SJCRH30 (cell line): ENCODE measurements around the gene SNRNP48. TPM values are rescaled to one million over a fixed set of nuclear protein-coding genes. Genes with fewer than 3 reads are reported as not detected.

Experiments used
- DNase-seq, 2 experiments: peaks; one replicate each; pipeline ENCODE4 v3.0.0-alpha.2; 2015 to 2020
- H3K27ac ChIP-seq: fragments of 250-450 bp; sonication (Bioruptor Pico); 2 replicates; pipeline ENCODE4 v1.5.1; 2020; ENCODE audit warnings: mild to moderate bottlenecking, moderate library complexity
- H3K27me3 ChIP-seq: fragments of 250-450 bp; sonication (Bioruptor Pico); 2 replicates; pipeline ENCODE4 v1.5.1; 2020; ENCODE audit warnings: mild to moderate bottlenecking, moderate library complexity
- H3K36me3 ChIP-seq: fragments of 250-450 bp; sonication (Bioruptor Pico); 2 replicates; pipeline ENCODE4 v1.5.1; 2020; ENCODE audit warnings: mild to moderate bottlenecking, moderate library complexity
- H3K4me1 ChIP-seq: fragments of 250-450 bp; sonication (Bioruptor Pico); 2 replicates; pipeline ENCODE4 v1.5.1; 2020; ENCODE audit warnings: mild to moderate bottlenecking, moderate library complexity
- H3K4me3 ChIP-seq: fragments of 250-450 bp; sonication (Bioruptor Pico); 2 replicates; pipeline ENCODE4 v1.5.1; 2020; ENCODE audit warnings: mild to moderate bottlenecking, moderate library complexity
- H3K9me3 ChIP-seq: fragments of 250-450 bp; sonication (Bioruptor Pico); replicated peaks from 2 replicates; pipeline ENCODE4 v1.5.1; 2020; ENCODE audit warnings: mild to moderate bottlenecking, moderate library complexity
- total RNA-seq: library from RNA; depleted of rRNA; stranded (reverse); fragments of >200 nt; shearing (Covaris generic); gene quantifications from 2 replicates; pipeline ENCODE4 v1.2.3, GENCODE V29; 2014; rRNA removed

Gene SNRNP48
- 20.1 and 25.3 TPM in 2 replicates for total RNA-seq

GRCh38 chr6:7589949-7590917 is at the start of gene SNRNP48:
TSS of gene SNRNP48 (plus strand) at chr6:7590198. CDS start at chr6:7590258, 60 bp downstream.
- peak; percentile 89 to 91 for DNase-seq
- peak within 1 kb of the TSS; percentile 35 for H3K27ac ChIP-seq
- no peaks in the 10 kb centered on the region for H3K4me1 ChIP-seq
- peak within 1 kb of the TSS; percentile 89 for H3K4me3 ChIP-seq
- peaks cover 2% of the 10 kb centered on the region; the same call in 1 of the 2 replicates for H3K36me3 ChIP-seq
- H3K27me3 ChIP-seq, result no peaks in the 10 kb centered on the region
- no peaks in the 10 kb centered on the region for H3K9me3 ChIP-seq

- H3K27ac ChIP-seq, result no peak overlapping the region
- no peaks in the 10 kb centered on the region for H3K9me3 ChIP-seq
- no peak overlapping the region for H3K4me3 ChIP-seq
- H3K27me3 ChIP-seq, result no peaks in the 10 kb centered on the region
- H3K4me1 ChIP-seq, result no peaks in the 10 kb centered on the region
- no peaks in the 10 kb centered on the region for H3K36me3 ChIP-seq
- no peak for DNase-seq
Observed at GRCh38 chr6:7540595-7540994, 49.4 kb upstream of the SNRNP48 start.

GRCh38 chr6:7541175-7542064 is 48.6 kb upstream of the SNRNP48 start, which contains the start of gene DSP:
TSS of gene DSP (plus strand) at chr6:7541671. CDS start at chr6:7541916, 245 bp downstream.
- DNase-seq, result no peak
- no peak within 1 kb of the TSS for H3K27ac ChIP-seq
- no peaks in the 10 kb centered on the region for H3K9me3 ChIP-seq
- no peak within 1 kb of the TSS for H3K4me3 ChIP-seq
- H3K4me1 ChIP-seq, result no peaks in the 10 kb centered on the region
- H3K36me3 ChIP-seq, result no peaks in the 10 kb centered on the region
- H3K27me3 ChIP-seq, result no peaks in the 10 kb centered on the region

GRCh38 chr6:7542065-7542873 is 47.7 kb upstream of the SNRNP48 start:
- H3K27me3 ChIP-seq, result no peaks in the 10 kb centered on the region

GRCh38 chr6:7542874-7543624 is 46.9 kb upstream of the SNRNP48 start:
- no peak overlapping the region for H3K4me3 ChIP-seq
- no peak overlapping the region for H3K27ac ChIP-seq
- H3K9me3 ChIP-seq, result no peaks in the 10 kb centered on the region
- no peaks in the 10 kb centered on the region for H3K4me1 ChIP-seq
- H3K27me3 ChIP-seq, result no peaks in the 10 kb centered on the region
- H3K36me3 ChIP-seq, result no peaks in the 10 kb centered on the region
- no peak for DNase-seq

More at GRCh38 chr6:7542065-7542873, 47.7 kb upstream of the SNRNP48 start:
- no peak overlapping the region for H3K27ac ChIP-seq
- no peaks in the 10 kb centered on the region for H3K4me1 ChIP-seq
- H3K9me3 ChIP-seq, result no peaks in the 10 kb centered on the region
- no peak overlapping the region for H3K4me3 ChIP-seq
- no peaks in the 10 kb centered on the region for H3K36me3 ChIP-seq
- no peak for DNase-seq

GRCh38 chr6:7543789-7544424 is 46.1 kb upstream of the SNRNP48 start:
- DNase-seq, result no peak
- no peaks in the 10 kb centered on the region for H3K27me3 ChIP-seq
- H3K4me3 ChIP-seq, result no peak overlapping the region
- no peaks in the 10 kb centered on the region for H3K9me3 ChIP-seq
- no peaks in the 10 kb centered on the region for H3K36me3 ChIP-seq
- no peaks in the 10 kb centered on the region for H3K4me1 ChIP-seq
- H3K27ac ChIP-seq, result no peak overlapping the region

GRCh38 chr6:7544597-7544996 is 45.4 kb upstream of the SNRNP48 start:
- H3K27me3 ChIP-seq, result no peaks in the 10 kb centered on the region

GRCh38 chr6:7545316-7546019 is 44.5 kb upstream of the SNRNP48 start:
- H3K4me3 ChIP-seq, result no peak overlapping the region

More at GRCh38 chr6:7544597-7544996, 45.4 kb upstream of the SNRNP48 start:
- Histone ChIP-seq H3K9me3 (no peaks in the 10 kb centered on the region), H3K4me1 (no peaks in the 10 kb centered on the region), H3K36me3 (no peaks in the 10 kb centered on the region), H3K27ac (no peak overlapping the region), H3K4me3 (no peak overlapping the region)
- no peak for DNase-seq

GRCh38 chr6:7546020-7546369 is 44.0 kb upstream of the SNRNP48 start:
- no peak overlapping the region for H3K27ac ChIP-seq
- DNase-seq, result no peak
- no peaks in the 10 kb centered on the region for H3K27me3 ChIP-seq
- no peaks in the 10 kb centered on the region for H3K4me1 ChIP-seq
- no peaks in the 10 kb centered on the region for H3K9me3 ChIP-seq
- no peaks in the 10 kb centered on the region for H3K36me3 ChIP-seq
- no peak overlapping the region for H3K4me3 ChIP-seq

More at GRCh38 chr6:7545316-7546019, 44.5 kb upstream of the SNRNP48 start:
- no peak for DNase-seq
- no peaks in the 10 kb centered on the region for H3K27me3 ChIP-seq
- H3K36me3 ChIP-seq, result no peaks in the 10 kb centered on the region
- no peak overlapping the region for H3K27ac ChIP-seq
- H3K4me1 ChIP-seq, result no peaks in the 10 kb centered on the region
- no peaks in the 10 kb centered on the region for H3K9me3 ChIP-seq

GRCh38 chr6:7546383-7546782 is 43.6 kb upstream of the SNRNP48 start:
- DNase-seq, result no peak
- no peak overlapping the region for H3K27ac ChIP-seq
- no peaks in the 10 kb centered on the region for H3K27me3 ChIP-seq

GRCh38 chr6:7546896-7547295 is 43.1 kb upstream of the SNRNP48 start:
- Histone ChIP-seq H3K4me1 (no peaks in the 10 kb centered on the region), H3K9me3 (no peaks in the 10 kb centered on the region), H3K4me3 (no peak overlapping the region), H3K36me3 (no peaks in the 10 kb centered on the region), H3K27me3 (no peaks in the 10 kb centered on the region), H3K27ac (no peak overlapping the region)
- no peak for DNase-seq

More at GRCh38 chr6:7546383-7546782, 43.6 kb upstream of the SNRNP48 start:
- H3K4me1 ChIP-seq, result no peaks in the 10 kb centered on the region
- no peak overlapping the region for H3K4me3 ChIP-seq
- no peaks in the 10 kb centered on the region for H3K9me3 ChIP-seq
- no peaks in the 10 kb centered on the region for H3K36me3 ChIP-seq

- no peak overlapping the region for H3K27ac ChIP-seq
- no peak for DNase-seq
- H3K9me3 ChIP-seq, result no peaks in the 10 kb centered on the region
- no peaks in the 10 kb centered on the region for H3K27me3 ChIP-seq
- H3K4me3 ChIP-seq, result no peak overlapping the region
- no peaks in the 10 kb centered on the region for H3K4me1 ChIP-seq
- H3K36me3 ChIP-seq, result no peaks in the 10 kb centered on the region
Observed at GRCh38 chr6:7547315-7547714, 42.7 kb upstream of the SNRNP48 start.

GRCh38 chr6:7550433-7550801 is 39.6 kb upstream of the SNRNP48 start:
- Histone ChIP-seq H3K4me1 (no peaks in the 10 kb centered on the region), H3K36me3 (no peaks in the 10 kb centered on the region), H3K27me3 (no peaks in the 10 kb centered on the region), H3K27ac (no peak overlapping the region), H3K4me3 (no peak overlapping the region), H3K9me3 (no peaks in the 10 kb centered on the region)
- DNase-seq, result no peak
